B cell (primary cell): ENCODE results near the gene TEX54. TPM values are rescaled to one million over a fixed set of nuclear protein-coding genes. Genes with fewer than 3 reads are reported as not detected.
A peak's percentile ranks its signal among the peaks of the same experiment; 100 is the strongest.

Experiments used
- ATAC-seq: fragments of 200-7000 bp; cut with Tn5 transposase; one replicate; pipeline ENCODE4 v1.10.0; 2021; ENCODE audit warnings: low read depth, mild to moderate bottlenecking, moderate number of reproducible peaks, moderate library complexity
- CTCF ChIA-PET: fragments of 350-600 bp; sonication (Branson Sonifier 250); formaldehyde crosslinking; loops from one replicate; lab custom pipeline; 2021; ENCODE audit warnings: antibody characterized with exemption, inconsistent platforms; lab: Charles Lee
- POLR2A ChIA-PET: fragments of 350-600 bp; sonication (Branson Sonifier 250); formaldehyde crosslinking; loops from one replicate; lab custom pipeline; 2021; ENCODE audit warnings: antibody characterized with exemption; lab: Charles Lee
- DNase-seq: peaks from one replicate; pipeline ENCODE4 v3.0.0; 2013
- H2AFZ ChIP-seq: 2 replicates; pipeline ENCODE4 v1.6.1; 2012; ENCODE audit warnings: mild to moderate bottlenecking, low read depth, low read length; ENCODE audit not compliant: insufficient read depth, poor library complexity, severe bottlenecking
- H3K27ac ChIP-seq, 2 donors: 1 replicate in 1 of 2; 2 replicates in 1 of 2; pipeline ENCODE4 v1.5.1; 2012 to 2013; ENCODE audit warnings: low read length in 2 of 2, mild to moderate bottlenecking in 2 of 2, moderate library complexity in 1 of 2
- H3K27me3 ChIP-seq, 4 experiments: fragments of 200-600 bp in 1 of 4; sonication (generic) in 1 of 4; replicated peaks in 1 of 4; 1 replicate in 2 of 4; 2 replicates in 2 of 4; pipeline versions ENCODE4 v1.6.1 to v1.7.0; 2013 to 2016; ENCODE audit warnings: low read length in 3 of 4, mild to moderate bottlenecking in 2 of 4, mixed read lengths in 1 of 4, moderate library complexity in 1 of 4; ENCODE audit not compliant: insufficient read depth in 4 of 4, control insufficient read depth in 3 of 4; ENCODE audit errors: control extremely low read depth in 1 of 4
- H3K36me3 ChIP-seq, 2 experiments: replicated peaks in 1 of 2; 1 replicate in 1 of 2; 2 replicates in 1 of 2; pipeline versions ENCODE4 v1.6.1 to v1.7.1; 2013; ENCODE audit warnings: low read length in 1 of 2; ENCODE audit not compliant: insufficient read depth in 2 of 2, control insufficient read depth in 1 of 2; ENCODE audit errors: control extremely low read depth in 1 of 2, extremely low read depth in 1 of 2
- H3K4me1 ChIP-seq, 2 donors: fragments of 200-600 bp in 1 of 2; sonication (generic) in 1 of 2; 1 replicate in 1 of 2; 2 replicates in 1 of 2; pipeline versions ENCODE4 v1.5.1 to v1.6.1; 2013 to 2017; ENCODE audit warnings: low read length in 2 of 2; ENCODE audit not compliant: control insufficient read depth in 2 of 2, insufficient read depth in 2 of 2
- H3K4me2 ChIP-seq: replicated peaks from 2 replicates; pipeline ENCODE3; 2012; ENCODE audit warnings: mild to moderate bottlenecking, low read depth, low read length; ENCODE audit not compliant: poor library complexity, severe bottlenecking
- H3K4me3 ChIP-seq, 5 experiments: fragments of 200-600 bp in 1 of 5; sonication (generic) in 1 of 5; 1 replicate in 3 of 5; 2 replicates in 2 of 5; pipeline versions ENCODE4 v1.5.1 to v1.7.0; 2011 to 2016; ENCODE audit warnings: low read length in 4 of 5, mild to moderate bottlenecking in 4 of 5, low read depth in 2 of 5, control low read depth in 1 of 5, moderate library complexity in 1 of 5; ENCODE audit not compliant: insufficient read depth in 1 of 5; ENCODE audit errors: control extremely low read depth in 1 of 5, extremely low read depth in 1 of 5
- H3K79me2 ChIP-seq: fragments of 200-600 bp; sonication (generic); one replicate; pipeline ENCODE4 v1.6.0; 2016; ENCODE audit warnings: low read length; ENCODE audit not compliant: control insufficient read depth, insufficient read depth
- H3K9ac ChIP-seq: fragments of 200-600 bp; sonication (generic); 2 replicates; pipeline ENCODE4 v1.6.1; 2017; ENCODE audit warnings: mild to moderate bottlenecking, low read length, moderate library complexity
- H3K9me3 ChIP-seq, 3 donors: one replicate each; pipeline versions ENCODE4 v1.6.1 to v1.7.1; 2013; ENCODE audit warnings: low read length in 2 of 3; ENCODE audit not compliant: control insufficient read depth in 2 of 3, insufficient read depth in 1 of 3; ENCODE audit errors: control extremely low read depth in 1 of 3
- H4K20me1 ChIP-seq: 2 replicates; pipeline ENCODE4 v1.6.0; 2012; ENCODE audit warnings: mild to moderate bottlenecking, low read length; ENCODE audit not compliant: insufficient read depth, control insufficient read depth, poor library complexity, severe bottlenecking
- H3K27ac Mint-ChIP-seq: one replicate; pipeline ENCODE4 v1.8.0; 2021; ENCODE audit warnings: mixed read lengths
- H3K27me3 Mint-ChIP-seq: one replicate; pipeline ENCODE4 v1.8.0; 2021; ENCODE audit warnings: mixed read lengths
- H3K4me1 Mint-ChIP-seq: one replicate; pipeline ENCODE4 v1.8.0; 2021; ENCODE audit warnings: mixed read lengths
- H3K4me3 Mint-ChIP-seq: one replicate; pipeline ENCODE4 v1.8.0; 2021; ENCODE audit warnings: mixed read lengths
- H3K9me3 Mint-ChIP-seq: one replicate; pipeline ENCODE4 v1.8.0; 2022; ENCODE audit warnings: mixed read lengths; ENCODE audit not compliant: insufficient read depth
- CTCF ChIP-seq: fragments of 200-600 bp; IDR thresholded peaks from one replicate; pipeline ENCODE4 v1.8.0; 2022; ENCODE audit warnings: antibody characterized with exemption, mild to moderate bottlenecking
- EZH2 ChIP-seq: IDR thresholded peaks from 2 replicates; pipeline ENCODE4 v1.6.1; 2012; ENCODE audit warnings: borderline replicate concordance, low read depth, mild to moderate bottlenecking, moderate library complexity, low read length; ENCODE audit not compliant: insufficient read depth, poor library complexity, severe bottlenecking
- WGBS: methylation state at CpG from one replicate; pipeline ENCODE4 v1.1.5; 2013; ENCODE audit warnings: missing lambda C conversion rate; ENCODE audit not compliant: insufficient coverage; 5-methylcytosine and 5-hydroxymethylcytosine counted together
- intact Hi-C: fragments of 100-400 bp; cut with micrococcal nuclease; formaldehyde crosslinking; loops from one replicate; pipeline ENCODE4 v1.10.0; 2022
- polyA plus RNA-seq: library from polyadenylated mRNA; depleted of rRNA; stranded (reverse); fragments of >200 nt; gene quantifications from 2 replicates; pipeline ENCODE4 v1.2.3, GENCODE V29; 2012
- total RNA-seq, 2 donors: library from RNA; stranded (reverse); fragments of 120-200 nt in 1 of 2; gene quantifications; 1 replicate in 1 of 2; 2 replicates in 1 of 2; pipeline versions ENCODE4 v1.2.3 to v1.2.4, GENCODE V29; 2013 to 2022

The TEX54 gene
- total and polyA plus RNA-seq, 2 donors (not counting 1 experiment from before 2014, with no cell fraction given) = 1.1 TPM; not detected in 1

- Mint-ChIP-seq H3K27me3 (no peaks in the 10 kb centered on the region), H3K4me1 (peaks cover 44% of the 10 kb centered on the region), H3K27ac (peak overlapping the region; percentile 26), H3K4me3 (no peak overlapping the region), H3K9me3 (no peaks in the 10 kb centered on the region)
- H3K9ac ChIP-seq = no peak overlapping the region
- intact Hi-C loops = no loop called here
- H2AFZ ChIP-seq = no peak overlapping the region
- no peaks in the 10 kb centered on the region for H3K27me3 ChIP-seq
- ATAC-seq (no peak), DNase-seq (peak; percentile 13)
- H4K20me1 ChIP-seq = peaks cover 12% of the 10 kb centered on the region
- H3K4me1 ChIP-seq = peaks cover 20 to 34% of the 10 kb centered on the region in 2 donors
- no peak overlapping the region for H3K27ac ChIP-seq
- WGBS = 97% methylated on average over 7 of the region's 8 CpGs
- CTCF ChIA-PET = interaction anchor here (0.5 kb wide), 1 partner anchor 274 kb away, joined by 3 read pairs; no protein-coding TSS in a partner anchor
- H3K79me2 ChIP-seq = peaks cover 77% of the 10 kb centered on the region
- H3K4me2 ChIP-seq = no peak overlapping the region
- no peak for TF ChIP-seq EZH2
- TF ChIP-seq CTCF = no peak
- H3K9me3 ChIP-seq = no peaks in the 10 kb centered on the region
- H3K4me3 ChIP-seq = no peak overlapping the region
- POLR2A ChIA-PET = no interaction called here
- H3K36me3 ChIP-seq = peaks cover 0 to 43% of the 10 kb centered on the region in 2 experiments
Measured at GRCh38 chr11:62835336-62835735, 2.7 kb upstream of the TEX54 start.
